GM19025 (cell line): ENCODE results near the gene MCCC2.
"Not testable (repeated sequence)": the region's sequence is repeated elsewhere in the genome, so short reads cannot be mapped to it uniquely, and the experiment has no call there.

Source experiments
- ATAC-seq: cut with Tn5 transposase; IDR thresholded peaks from one replicate; pipeline ENCODE4 v1.9.1; 2021; ENCODE audit warnings: mild to moderate bottlenecking, low read depth, moderate library complexity; ENCODE audit not compliant: unreplicated experiment

The MCCC2 gene

GRCh38 chr5:71596169-71596568 is 9.0 kb downstream of the MCCC2 start:
- no peak for ATAC-seq

- no peak for ATAC-seq
Observed at GRCh38 chr5:71597001-71597400, 9.9 kb downstream of the MCCC2 start.

- ATAC-seq = no peak
Observed at GRCh38 chr5:71600783-71601182, 13.6 kb downstream of the MCCC2 start.

- ATAC-seq = peak; percentile 87
Observed at GRCh38 chr5:71601222-71602026, 14.3 kb downstream of the MCCC2 start.

- not testable (repeated sequence) for ATAC-seq
Observed at GRCh38 chr5:71609916-71610315, 22.8 kb downstream of the MCCC2 start.

- no peak for ATAC-seq
Observed at GRCh38 chr5:71615809-71616208, 28.7 kb downstream of the MCCC2 start.

- no peak for ATAC-seq
Observed at GRCh38 chr5:71620630-71621029, 33.5 kb downstream of the MCCC2 start.

- no peak for ATAC-seq
Observed at GRCh38 chr5:71621268-71621667, 34.1 kb downstream of the MCCC2 start.

- no peak for ATAC-seq
Observed at GRCh38 chr5:71621741-71622140, 34.6 kb downstream of the MCCC2 start.

- ATAC-seq = no peak
Observed at GRCh38 chr5:71623221-71623794, 36.2 kb downstream of the MCCC2 start.

- no peak for ATAC-seq
Observed at GRCh38 chr5:71629950-71630349, 42.8 kb downstream of the MCCC2 start.

GRCh38 chr5:71631070-71631469 is 43.9 kb downstream of the MCCC2 start:
- ATAC-seq = no peak

GRCh38 chr5:71632168-71632567 is 45.0 kb downstream of the MCCC2 start:
- no peak for ATAC-seq

GRCh38 chr5:71633255-71634155 is 46.4 kb downstream of the MCCC2 start:
- no peak for ATAC-seq

GRCh38 chr5:71637133-71637532 is 50.0 kb downstream of the MCCC2 start:
- no peak for ATAC-seq

GRCh38 chr5:71640408-71640807 is 53.3 kb downstream of the MCCC2 start:
- ATAC-seq = no peak

GRCh38 chr5:71645030-71645429 is 57.9 kb downstream of the MCCC2 start:
- ATAC-seq = no peak

- ATAC-seq = not testable (repeated sequence)
Observed at GRCh38 chr5:71650940-71651339, 63.8 kb downstream of the MCCC2 start.

GRCh38 chr5:71651579-71651978 is 64.4 kb downstream of the MCCC2 start:
- no peak for ATAC-seq

- ATAC-seq = no peak
Observed at GRCh38 chr5:71652349-71652748, 65.2 kb downstream of the MCCC2 start.
